ENCODE results near the gene LIMK1.

DNA sequence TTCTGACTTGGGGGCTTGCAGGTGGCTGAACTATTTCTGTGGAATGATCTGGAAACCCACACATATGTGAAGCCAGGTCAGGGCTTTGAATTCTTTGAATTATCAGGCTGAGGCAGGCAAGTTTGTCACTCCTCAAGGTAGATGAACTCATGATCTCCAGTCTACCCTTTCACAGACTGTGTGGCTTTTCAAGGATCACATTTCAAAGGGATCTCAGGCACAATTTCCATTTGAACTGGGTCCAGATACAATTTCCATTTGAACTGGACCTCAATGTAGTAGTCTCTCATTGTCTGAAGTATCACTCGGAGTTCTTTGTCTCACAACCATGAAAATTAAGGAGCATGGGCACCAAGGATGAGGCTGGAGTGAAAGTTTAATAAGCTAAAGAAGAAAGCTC, 64.9 kb downstream of the LIMK1 start:
- no peak for TF ChIP-seq CTCF (IDR thresholded peaks at IDR 0.05; ENCODE audit: low read depth, low read length)
- TF ChIP-seq EZH2phosphoT487 (IDR thresholded peaks at IDR 0.05; ENCODE audit: low read depth): no peak
